H1 (cell line): Measurements from ENCODE around the gene TMEM182. TPM values are rescaled to one million over a fixed set of nuclear protein-coding genes. Genes with fewer than 3 reads are reported as not detected.

ENCODE experiments used
- CTCF ChIA-PET: fragments of 300-600 bp; sonication (Branson Sonifier 250); formaldehyde crosslinking; loops from one replicate; lab custom pipeline; 2021; ENCODE audit not compliant: partially characterized antibody; lab: Charles Lee
- POLR2A ChIA-PET: fragments of 300-600 bp; sonication (Branson Sonifier 250); formaldehyde crosslinking; loops from one replicate; lab custom pipeline; 2021; ENCODE audit warnings: inconsistent platforms; ENCODE audit not compliant: partially characterized antibody; lab: Charles Lee
- DNase-seq, 2 experiments: peaks; one replicate each; pipeline versions ENCODE4 v3.0.0 to v3.0.0-alpha.2; 2010 to 2022; ENCODE audit warnings: low spot score in 2 of 2, low read depth in 1 of 2, mixed read lengths in 1 of 2
- FAIRE-seq: peaks from 2 replicates; lab custom pipeline; 2011; peaks lifted over from hg19 to GRCh38; lab: Jason Lieb, UNC
- H2AFZ ChIP-seq: 2 replicates; pipeline ENCODE4 v1.8.1; 2012; ENCODE audit warnings: low read length, inconsistent platforms
- H2AK5ac ChIP-seq: 2 replicates; pipeline ENCODE4 v1.6.1; 2013; ENCODE audit warnings: low read depth, low read length
- H2BK120ac ChIP-seq: replicated peaks from 2 replicates; pipeline ENCODE3; 2013; ENCODE audit warnings: low read depth, low read length, inconsistent platforms
- H2BK12ac ChIP-seq: 2 replicates; pipeline ENCODE4 v1.6.1; 2013; ENCODE audit warnings: low read depth, low read length
- H2BK15ac ChIP-seq: 2 replicates; pipeline ENCODE4 v1.6.1; 2013; ENCODE audit warnings: low read length
- H2BK20ac ChIP-seq: 2 replicates; pipeline ENCODE4 v1.6.1; 2013; ENCODE audit warnings: low read length
- H2BK5ac ChIP-seq: 2 replicates; pipeline ENCODE4 v1.6.1; 2013; ENCODE audit warnings: low read depth, low read length
- H3K14ac ChIP-seq: 2 replicates; pipeline ENCODE4 v1.6.1; 2013; ENCODE audit warnings: inconsistent platforms; ENCODE audit not compliant: insufficient read length
- H3K18ac ChIP-seq: 2 replicates; pipeline ENCODE4 v1.6.1; 2013; ENCODE audit warnings: low read length; ENCODE audit errors: extremely low read depth
- H3K23ac ChIP-seq: 2 replicates; pipeline ENCODE4 v1.6.1; 2013; ENCODE audit warnings: inconsistent platforms; ENCODE audit not compliant: insufficient read length
- H3K23me2 ChIP-seq: 2 replicates; pipeline ENCODE4 v1.6.1; 2013; ENCODE audit warnings: low read depth, low read length
- H3K27ac ChIP-seq: 2 replicates; pipeline ENCODE4 v1.6.1; 2011; ENCODE audit warnings: low read depth, low read length, inconsistent platforms
- H3K27me3 ChIP-seq, 4 experiments: replicated peaks in 1 of 4; 1 replicate in 1 of 4; 2 replicates in 3 of 4; pipeline versions ENCODE4 v1.6.1 to v1.8.1; 2011 to 2013; ENCODE audit warnings: low read length in 3 of 4, mild to moderate bottlenecking in 3 of 4, inconsistent platforms in 2 of 4, mixed read lengths in 2 of 4, moderate library complexity in 1 of 4; ENCODE audit not compliant: control insufficient read depth in 3 of 4, insufficient read depth in 3 of 4; ENCODE audit errors: extremely low read depth in 1 of 4
- H3K36me3 ChIP-seq, 4 experiments: 2 replicates each; pipeline versions ENCODE4 v1.6.1 to v1.8.1; 2011 to 2013; ENCODE audit warnings: mild to moderate bottlenecking in 4 of 4, low read length in 3 of 4, moderate library complexity in 2 of 4, control low read depth in 1 of 4, inconsistent platforms in 1 of 4; ENCODE audit not compliant: insufficient read depth in 4 of 4, control insufficient read depth in 2 of 4
- H3K4ac ChIP-seq: replicated peaks from 2 replicates; pipeline ENCODE3; 2013; ENCODE audit warnings: low read length, low read depth, mixed read lengths, inconsistent platforms; ENCODE audit not compliant: insufficient read length
- H3K4me1 ChIP-seq, 4 experiments: replicated peaks in 1 of 4; 1 replicate in 1 of 4; 2 replicates in 3 of 4; pipeline versions ENCODE4 v1.6.1 to v1.8.1; 2011 to 2013; ENCODE audit warnings: low read length in 3 of 4, inconsistent platforms in 2 of 4, mixed read lengths in 1 of 4; ENCODE audit not compliant: insufficient read depth in 4 of 4, control insufficient read depth in 3 of 4
- H3K4me2 ChIP-seq, 2 experiments: 2 replicates each; pipeline versions ENCODE4 v1.6.1 to v1.8.1; 2011 to 2013; ENCODE audit warnings: low read depth in 2 of 2, low read length in 2 of 2, control low read depth in 1 of 2, inconsistent platforms in 1 of 2, mild to moderate bottlenecking in 1 of 2; ENCODE audit not compliant: insufficient read depth in 1 of 2
- H3K4me3 ChIP-seq, 4 experiments: fragments of 200-600, 300-600 bp in 1 of 4; sonication (generic), shearing (Covaris generic), sonication (Bioruptor Twin) in 1 of 4; 2 replicates each; pipeline versions ENCODE4 v1.5.1 to v1.8.1; 2011 to 2016; ENCODE audit warnings: low read length in 4 of 4, low read depth in 3 of 4, control low read depth in 2 of 4, inconsistent platforms in 2 of 4, mild to moderate bottlenecking in 2 of 4, mixed read lengths in 1 of 4, moderate library complexity in 1 of 4; ENCODE audit not compliant: insufficient read depth in 2 of 4; ENCODE audit errors: extremely low read depth in 1 of 4
- H3K56ac ChIP-seq: replicated peaks from 2 replicates; pipeline ENCODE3; 2013; ENCODE audit warnings: low read depth, mild to moderate bottlenecking, mixed read lengths, low read length, inconsistent platforms; ENCODE audit not compliant: insufficient read length
- H3K79me1 ChIP-seq: 2 replicates; pipeline ENCODE4 v1.6.1; 2013; ENCODE audit warnings: low read depth, low read length, control low read depth
- H3K79me2 ChIP-seq, 2 experiments: 2 replicates each; pipeline versions ENCODE4 v1.6.1 to v1.8.1; 2012 to 2013; ENCODE audit warnings: low read length in 2 of 2, mild to moderate bottlenecking in 2 of 2, inconsistent platforms in 1 of 2; ENCODE audit not compliant: insufficient read depth in 2 of 2, control insufficient read depth in 1 of 2
- H3K9ac ChIP-seq, 4 experiments: replicated peaks in 1 of 4; 1 replicate in 1 of 4; 2 replicates in 3 of 4; pipeline versions ENCODE4 v1.6.1 to v1.8.1; 2011 to 2013; ENCODE audit warnings: low read depth in 3 of 4, low read length in 3 of 4, control low read depth in 2 of 4, mild to moderate bottlenecking in 2 of 4, moderate library complexity in 2 of 4, inconsistent platforms in 1 of 4; ENCODE audit errors: extremely low read depth in 1 of 4
- H3K9me3 ChIP-seq, 2 experiments: 2 replicates each; pipeline versions ENCODE4 v1.6.1 to v1.8.1; 2012 to 2013; ENCODE audit warnings: mild to moderate bottlenecking in 2 of 2, moderate library complexity in 2 of 2, control low read depth in 1 of 2, inconsistent platforms in 1 of 2, low read depth in 1 of 2, low read length in 1 of 2, mixed read lengths in 1 of 2; ENCODE audit not compliant: insufficient read depth in 2 of 2
- H4K20me1 ChIP-seq, 2 experiments: replicated peaks in 1 of 2; 2 replicates each; pipeline versions ENCODE3 to v1.8.1; 2011 to 2013; ENCODE audit warnings: inconsistent platforms in 2 of 2, low read length in 2 of 2, mild to moderate bottlenecking in 1 of 2; ENCODE audit not compliant: insufficient read depth in 2 of 2, control insufficient read depth in 1 of 2
- H4K5ac ChIP-seq: 2 replicates; pipeline ENCODE4 v1.6.1; 2013; ENCODE audit warnings: low read length, low read depth, mixed read lengths, inconsistent platforms; ENCODE audit not compliant: insufficient read length
- H4K8ac ChIP-seq: 2 replicates; pipeline ENCODE4 v1.8.0; 2013; ENCODE audit warnings: mild to moderate bottlenecking, moderate library complexity, low read length, inconsistent platforms; ENCODE audit not compliant: insufficient read depth; ENCODE audit errors: extremely low read depth
- H4K91ac ChIP-seq: replicated peaks from 2 replicates; pipeline ENCODE3; 2013; ENCODE audit warnings: low read length, mixed read lengths, inconsistent platforms; ENCODE audit not compliant: insufficient read length
- ATF3 ChIP-seq: IDR thresholded peaks from 2 replicates; pipeline ENCODE4 v1.6.1; 2011; ENCODE audit warnings: low read depth, mild to moderate bottlenecking, low read length; ENCODE audit not compliant: insufficient read depth
- BRCA1 ChIP-seq: IDR thresholded peaks from 2 replicates; pipeline ENCODE4 v1.6.1; 2012; ENCODE audit warnings: low read depth, low read length, improper control_type of control experiment
- GABPA ChIP-seq: IDR thresholded peaks from 2 replicates; pipeline ENCODE4 v1.6.1; 2011; ENCODE audit warnings: mild to moderate bottlenecking, low read length, moderate library complexity, borderline replicate concordance; ENCODE audit not compliant: insufficient read depth
- MAX ChIP-seq: IDR thresholded peaks from 2 replicates; pipeline ENCODE4 v1.6.1; 2012; ENCODE audit warnings: inconsistent platforms
- PHF8 ChIP-seq: fragments of 200-600 bp; sonication (generic); conservative IDR thresholded peaks from 2 replicates; pipeline ENCODE4 v1.7.1; 2012; ENCODE audit warnings: low read depth, mild to moderate bottlenecking, inconsistent platforms, low read length, moderate library complexity
- RBBP5 ChIP-seq: IDR thresholded peaks from 2 replicates; pipeline ENCODE4 v1.7.1; 2012; ENCODE audit warnings: low read depth, mild to moderate bottlenecking, inconsistent platforms, low read length, moderate library complexity, borderline replicate concordance
- RFX5 ChIP-seq: IDR thresholded peaks from 2 replicates; pipeline ENCODE4 v1.6.1; 2011; ENCODE audit warnings: low read depth, low read length, improper control_type of control experiment, borderline replicate concordance
- WGBS, 2 experiments: shearing (Covaris generic) in 1 of 2; methylation state at CpG; one replicate each; pipeline versions ENCODE4 v1.1.6 to v1.1.7; 2013 to 2015; ENCODE audit warnings: low lambda C conversion rate in 2 of 2, mixed read lengths in 2 of 2, inconsistent platforms in 1 of 2, low coverage in 1 of 2, missing lambda C conversion rate in 1 of 2; ENCODE audit not compliant: insufficient replicate concordance in 2 of 2, insufficient coverage in 1 of 2, insufficient read length in 1 of 2; ENCODE audit errors: extremely low coverage in 1 of 2, missing lambda C conversion rate in 1 of 2; 5-methylcytosine and 5-hydroxymethylcytosine counted together
- polyA plus RNA-seq, 7 experiments: library from polyadenylated mRNA; depleted of rRNA in 3 of 7; stranded (reverse) in 5 of 7; unstranded in 2 of 7; fragments of >200 nt in 5 of 7; fragments of 200-250 nt in 2 of 7; gene quantifications; 1 replicate in 5 of 7; 2 replicates in 1 of 7; 4 replicates in 1 of 7; pipeline versions ENCODE4 v1.2.1 to v1.2.3, GENCODE V29; 2011 to 2013; ENCODE audit warnings: missing spikeins in 2 of 7, mixed read lengths in 2 of 7
- total RNA-seq: library from RNA; stranded (reverse); fragmentation: NEBNext Ultra II Directional; extraction: Animal tissue kit (Norgen Biotek cat#: 25700); gene quantifications from 2 replicates; pipeline ENCODE4 v1.2.1, GENCODE V29; 2021
- TF ChIP-seq, protein P1 (sequence below): IDR thresholded peaks from 2 replicates; pipeline ENCODE4 v1.6.1; 2012; ENCODE audit warnings: inconsistent platforms

TMEM182 gene
- total and polyA plus RNA-seq, 2 of the 8 experiments (the other 6 are each of a cell fraction or from before 2014, with no cell fraction given): 3.1 to 4.3 TPM

- Histone ChIP-seq H3K9me3 (no peaks in the 10 kb centered on the region), H4K5ac (no peak overlapping the region), H4K91ac (no peak overlapping the region), H3K18ac (no peak overlapping the region), H3K4ac (no peak overlapping the region), H2BK12ac (no peak overlapping the region), H2BK20ac (no peak overlapping the region), H3K4me1 (no peaks in the 10 kb centered on the region), H2BK120ac (no peak overlapping the region), H3K36me3 (peaks cover 5 to 56% (median 22%) of the 10 kb centered on the region in 4 experiments), H3K27ac (no peak overlapping the region), H3K79me1 (no peaks in the 10 kb centered on the region), H3K4me3 (no peak overlapping the region), H2AFZ (no peak overlapping the region), H3K9ac (no peak overlapping the region), H3K14ac (no peak overlapping the region), H3K27me3 (no peaks in the 10 kb centered on the region), H3K56ac (no peak overlapping the region), H3K23me2 (no peaks in the 10 kb centered on the region; the same call in 1 of the 2 replicates), H2AK5ac (no peak overlapping the region), H2BK5ac (no peak overlapping the region), H4K20me1 (no peaks in the 10 kb centered on the region), H2BK15ac (no peak overlapping the region), H4K8ac (no peak overlapping the region), H3K4me2 (no peak overlapping the region), H3K79me2 (no peaks in the 10 kb centered on the region), H3K23ac (no peak overlapping the region)
- DNase-seq (no peak), FAIRE-seq (no peak)
- CTCF ChIA-PET: interaction anchor here (0.6 to 1.2 kb wide), 2 partner anchors 29 to 1295 kb away, joined by 3 to 4 read pairs; no protein-coding TSS in a partner anchor
- POLR2A ChIA-PET: interaction anchor here (1.2 kb wide), 1 partner anchor 12 kb away, joined by 3 read pairs; a partner anchor contains a TSS
- no peak for TF ChIP-seq BRCA1
- TF ChIP-seq RFX5: no peak
- TF ChIP-seq RBBP5: no peak
- no peak for TF ChIP-seq GABPA
- TF ChIP-seq ATF3: no peak
- no peak for TF ChIP-seq PHF8
- TF ChIP-seq, protein P1, sequence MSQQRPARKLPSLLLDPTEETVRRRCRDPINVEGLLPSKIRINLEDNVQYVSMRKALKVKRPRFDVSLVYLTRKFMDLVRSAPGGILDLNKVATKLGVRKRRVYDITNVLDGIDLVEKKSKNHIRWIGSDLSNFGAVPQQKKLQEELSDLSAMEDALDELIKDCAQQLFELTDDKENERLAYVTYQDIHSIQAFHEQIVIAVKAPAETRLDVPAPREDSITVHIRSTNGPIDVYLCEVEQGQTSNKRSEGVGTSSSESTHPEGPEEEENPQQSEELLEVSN: no peak
- no peak for TF ChIP-seq MAX
- 95% methylated on average over 10 of the region's 10 CpGs; no CpG with 5 or more reads in 1 of the 2 experiments for WGBS, 2 experiments
These were observed 37.3 kb upstream of the TMEM182 start for GRCh38 chr2:102724553-102724952.
